Measurements from ENCODE around the gene ANGPTL8.

DNA sequence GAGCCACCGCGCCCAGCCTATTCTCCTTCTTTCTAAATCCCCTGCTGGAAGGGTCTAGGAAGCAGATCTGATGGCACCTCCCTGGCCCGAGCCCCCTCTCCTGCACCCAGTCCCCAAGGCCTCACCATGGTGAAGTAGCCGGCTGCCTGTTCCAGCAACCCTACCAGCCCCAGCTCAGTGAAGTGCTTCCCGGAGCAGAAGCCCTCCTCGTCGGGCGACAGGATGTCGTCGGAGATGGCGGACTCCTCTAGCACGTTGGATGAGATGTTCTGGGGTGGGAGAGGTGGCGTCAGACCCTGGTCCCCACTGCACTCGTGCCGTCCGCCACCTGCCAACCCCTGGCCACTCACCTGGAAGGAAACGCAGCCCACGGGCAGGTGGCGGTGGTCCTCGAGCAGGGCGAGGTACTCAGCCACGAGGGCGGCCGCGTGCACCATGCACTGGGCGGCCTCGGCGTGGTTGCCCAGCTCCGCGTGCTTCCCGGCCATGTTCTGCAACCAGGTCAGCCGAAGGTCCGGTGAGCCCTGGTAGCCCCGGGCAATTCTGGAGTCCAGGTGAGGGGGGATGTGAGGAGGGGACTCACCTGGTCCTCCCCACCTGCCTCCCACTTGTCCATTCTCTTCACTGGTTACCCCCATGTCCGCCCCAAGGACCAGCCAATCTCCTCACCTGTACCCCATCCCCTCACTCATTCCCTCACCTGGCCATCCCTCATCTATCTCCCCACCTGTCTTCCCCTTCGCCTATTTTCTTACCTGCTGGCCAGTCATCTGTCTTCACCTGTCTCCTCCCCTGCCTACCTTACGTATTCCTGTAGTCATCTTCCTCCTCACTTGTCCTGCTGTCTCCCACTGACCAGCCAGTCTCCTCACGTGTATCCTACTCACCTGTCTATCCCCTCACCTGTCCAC is 30.6 kb upstream of the ANGPTL8 start:
- TF ChIP-seq CTCF (conservative IDR thresholded peaks at IDR 0.05; ENCODE audit: low read depth in 2 of 2) (no peak), POLR2AphosphoS5 (IDR thresholded peaks at IDR 0.05; ENCODE audit: low read depth) (no peak), EZH2 (IDR thresholded peaks at IDR 0.05; ENCODE audit: low read depth, unreplicated experiment) (no peak), NANOG (IDR thresholded peaks at IDR 0.05; ENCODE audit: borderline replicate concordance) (no peak), EZH2phosphoT487 (IDR thresholded peaks at IDR 0.05; ENCODE audit: unreplicated experiment) (no peak)
- TF ChIP-seq, protein P1, sequence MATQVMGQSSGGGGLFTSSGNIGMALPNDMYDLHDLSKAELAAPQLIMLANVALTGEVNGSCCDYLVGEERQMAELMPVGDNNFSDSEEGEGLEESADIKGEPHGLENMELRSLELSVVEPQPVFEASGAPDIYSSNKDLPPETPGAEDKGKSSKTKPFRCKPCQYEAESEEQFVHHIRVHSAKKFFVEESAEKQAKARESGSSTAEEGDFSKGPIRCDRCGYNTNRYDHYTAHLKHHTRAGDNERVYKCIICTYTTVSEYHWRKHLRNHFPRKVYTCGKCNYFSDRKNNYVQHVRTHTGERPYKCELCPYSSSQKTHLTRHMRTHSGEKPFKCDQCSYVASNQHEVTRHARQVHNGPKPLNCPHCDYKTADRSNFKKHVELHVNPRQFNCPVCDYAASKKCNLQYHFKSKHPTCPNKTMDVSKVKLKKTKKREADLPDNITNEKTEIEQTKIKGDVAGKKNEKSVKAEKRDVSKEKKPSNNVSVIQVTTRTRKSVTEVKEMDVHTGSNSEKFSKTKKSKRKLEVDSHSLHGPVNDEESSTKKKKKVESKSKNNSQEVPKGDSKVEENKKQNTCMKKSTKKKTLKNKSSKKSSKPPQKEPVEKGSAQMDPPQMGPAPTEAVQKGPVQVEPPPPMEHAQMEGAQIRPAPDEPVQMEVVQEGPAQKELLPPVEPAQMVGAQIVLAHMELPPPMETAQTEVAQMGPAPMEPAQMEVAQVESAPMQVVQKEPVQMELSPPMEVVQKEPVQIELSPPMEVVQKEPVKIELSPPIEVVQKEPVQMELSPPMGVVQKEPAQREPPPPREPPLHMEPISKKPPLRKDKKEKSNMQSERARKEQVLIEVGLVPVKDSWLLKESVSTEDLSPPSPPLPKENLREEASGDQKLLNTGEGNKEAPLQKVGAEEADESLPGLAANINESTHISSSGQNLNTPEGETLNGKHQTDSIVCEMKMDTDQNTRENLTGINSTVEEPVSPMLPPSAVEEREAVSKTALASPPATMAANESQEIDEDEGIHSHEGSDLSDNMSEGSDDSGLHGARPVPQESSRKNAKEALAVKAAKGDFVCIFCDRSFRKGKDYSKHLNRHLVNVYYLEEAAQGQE (IDR thresholded peaks at IDR 0.05; ENCODE audit: unreplicated experiment), result no peak
